ENCODE results near the gene PFKM.

DNA sequence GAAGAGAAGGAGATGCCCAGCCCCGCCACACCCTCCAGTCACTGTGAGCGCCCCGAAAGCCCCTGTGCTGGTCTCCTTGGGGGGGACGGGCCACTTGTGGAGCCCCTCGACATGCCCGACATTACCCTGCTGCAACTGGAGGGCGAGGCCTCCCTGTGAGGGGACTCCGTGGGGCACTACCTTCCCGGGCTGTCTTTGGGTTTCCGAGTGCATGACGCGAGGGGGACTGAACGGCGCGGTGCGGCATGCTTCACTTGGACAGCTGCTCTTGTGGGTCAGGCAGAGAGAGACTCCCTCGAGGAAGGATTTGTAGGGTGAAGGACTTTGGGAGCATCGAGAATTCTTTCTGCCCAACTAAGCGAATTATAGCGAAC, 65.4 kb downstream of the PFKM start:
- TF ChIP-seq POLR2A (IDR thresholded peaks at IDR 0.05): no peak
- TF ChIP-seq, protein P1, sequence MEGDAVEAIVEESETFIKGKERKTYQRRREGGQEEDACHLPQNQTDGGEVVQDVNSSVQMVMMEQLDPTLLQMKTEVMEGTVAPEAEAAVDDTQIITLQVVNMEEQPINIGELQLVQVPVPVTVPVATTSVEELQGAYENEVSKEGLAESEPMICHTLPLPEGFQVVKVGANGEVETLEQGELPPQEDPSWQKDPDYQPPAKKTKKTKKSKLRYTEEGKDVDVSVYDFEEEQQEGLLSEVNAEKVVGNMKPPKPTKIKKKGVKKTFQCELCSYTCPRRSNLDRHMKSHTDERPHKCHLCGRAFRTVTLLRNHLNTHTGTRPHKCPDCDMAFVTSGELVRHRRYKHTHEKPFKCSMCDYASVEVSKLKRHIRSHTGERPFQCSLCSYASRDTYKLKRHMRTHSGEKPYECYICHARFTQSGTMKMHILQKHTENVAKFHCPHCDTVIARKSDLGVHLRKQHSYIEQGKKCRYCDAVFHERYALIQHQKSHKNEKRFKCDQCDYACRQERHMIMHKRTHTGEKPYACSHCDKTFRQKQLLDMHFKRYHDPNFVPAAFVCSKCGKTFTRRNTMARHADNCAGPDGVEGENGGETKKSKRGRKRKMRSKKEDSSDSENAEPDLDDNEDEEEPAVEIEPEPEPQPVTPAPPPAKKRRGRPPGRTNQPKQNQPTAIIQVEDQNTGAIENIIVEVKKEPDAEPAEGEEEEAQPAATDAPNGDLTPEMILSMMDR (IDR thresholded peaks at IDR 0.05): no peak
- TF ChIP-seq POLR2AphosphoS5 (IDR thresholded peaks at IDR 0.05): no peak

Data from prostate gland (tissue), 2 donors.